Rectal smooth muscle tissue (tissue), 1 donor: ENCODE data around the gene HOTAIR.

Experiments used
- H3K27ac ChIP-seq: one replicate; pipeline ENCODE4 v1.7.0; 2013; ENCODE audit warnings: low read depth, low read length, inconsistent platforms
- H3K27me3 ChIP-seq: one replicate; pipeline ENCODE4 v1.7.0; 2013; ENCODE audit warnings: low read length; ENCODE audit not compliant: control insufficient read depth, insufficient read depth
- H3K36me3 ChIP-seq: one replicate; pipeline ENCODE4 v1.7.0; 2013; ENCODE audit warnings: low read length; ENCODE audit not compliant: control insufficient read depth, insufficient read depth
- H3K4me1 ChIP-seq: one replicate; pipeline ENCODE4 v1.7.0; 2013; ENCODE audit warnings: low read length; ENCODE audit not compliant: control insufficient read depth, insufficient read depth
- H3K4me3 ChIP-seq: one replicate; pipeline ENCODE4 v1.7.0; 2013; ENCODE audit warnings: low read length
- H3K9ac ChIP-seq: one replicate; pipeline ENCODE4 v1.7.0; 2013; ENCODE audit warnings: low read length

The HOTAIR gene

DNA sequence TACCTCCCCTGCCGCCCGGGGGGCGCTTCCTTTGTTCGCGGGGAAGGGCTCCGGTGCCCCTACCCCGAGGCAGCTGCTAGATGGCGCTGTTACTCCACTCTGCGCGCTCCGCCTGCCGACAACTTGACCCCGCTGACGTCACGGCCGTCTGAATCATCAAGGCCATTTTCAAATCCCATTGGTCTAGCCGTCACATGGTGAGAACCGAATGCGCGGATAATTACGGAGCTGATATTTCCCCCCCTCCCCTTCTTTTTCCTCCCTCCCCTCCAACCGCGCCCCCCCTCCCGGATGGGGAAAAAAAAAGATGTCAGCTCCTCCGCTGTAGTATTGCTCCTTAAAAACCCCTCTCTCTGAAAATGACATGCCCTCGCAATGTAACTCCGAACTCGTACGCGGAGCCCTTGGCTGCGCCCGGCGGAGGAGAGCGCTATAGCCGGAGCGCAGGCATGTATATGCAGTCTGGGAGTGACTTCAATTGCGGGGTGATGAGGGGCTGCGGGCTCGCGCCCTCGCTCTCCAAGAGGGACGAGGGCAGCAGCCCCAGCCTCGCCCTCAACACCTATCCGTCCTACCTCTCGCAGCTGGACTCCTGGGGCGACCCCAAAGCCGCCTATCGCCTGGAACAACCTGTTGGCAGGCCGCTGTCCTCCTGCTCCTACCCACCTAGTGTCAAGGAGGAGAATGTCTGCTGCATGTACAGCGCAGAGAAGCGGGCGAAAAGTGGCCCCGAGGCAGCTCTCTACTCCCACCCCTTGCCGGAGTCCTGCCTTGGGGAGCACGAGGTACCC, 10.3 kb upstream of the HOTAIR start, which contains the start of gene HOXC10:
TSS of gene HOXC10 (plus strand) at position 246 of the 791 bp plus-strand sequence. CDS start at position 360, 114 bp downstream.
- H3K9ac ChIP-seq = no peak within 1 kb of the TSS
- H3K27ac ChIP-seq = no peak within 1 kb of the TSS

GRCh38 chr12:53983950-53984572, 9.3 kb upstream of the HOTAIR start:
- Histone ChIP-seq H3K4me1 (peaks cover 3% of the 10 kb centered on the region), H3K4me3 (no peak overlapping the region), H3K36me3 (no peaks in the 10 kb centered on the region), H3K27me3 (peaks cover 74% of the 10 kb centered on the region), H3K27ac (no peak overlapping the region), H3K9ac (no peak overlapping the region)

More for the DNA sequence above, 10.3 kb upstream of the HOTAIR start, which contains the start of gene HOXC10:
- peaks cover 74% of the 10 kb centered on the region for H3K27me3 ChIP-seq
- no peaks in the 10 kb centered on the region for H3K36me3 ChIP-seq
- peaks cover 3% of the 10 kb centered on the region for H3K4me1 ChIP-seq
- no peak within 1 kb of the TSS for H3K4me3 ChIP-seq

DNA sequence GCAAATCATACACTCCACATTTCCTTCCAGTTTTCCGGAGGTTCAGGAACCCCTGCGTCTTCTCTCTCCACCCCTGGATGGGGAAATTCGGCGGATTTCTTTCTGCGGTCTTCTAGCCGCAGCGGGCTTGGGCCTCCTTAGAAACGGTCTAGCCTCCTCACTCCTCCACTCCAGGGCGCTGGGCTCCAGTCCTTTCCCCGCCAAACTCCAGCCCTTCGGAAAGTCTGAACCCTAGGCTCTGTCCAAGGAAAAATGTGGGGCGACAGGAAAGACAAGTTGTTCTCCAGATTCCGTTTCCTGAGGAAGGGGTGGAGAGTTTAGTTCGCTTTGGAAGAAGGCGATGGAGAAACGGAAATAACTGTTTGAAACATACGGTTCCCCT, 8.8 kb upstream of the HOTAIR start:
- Histone ChIP-seq H3K4me3 (no peak overlapping the region), H3K27ac (no peak overlapping the region), H3K36me3 (no peaks in the 10 kb centered on the region), H3K4me1 (peaks cover 3% of the 10 kb centered on the region), H3K9ac (no peak overlapping the region), H3K27me3 (peaks cover 72% of the 10 kb centered on the region)

- Histone ChIP-seq H3K4me1 (peaks cover 3% of the 10 kb centered on the region), H3K9ac (no peak overlapping the region), H3K27me3 (peaks cover 70% of the 10 kb centered on the region), H3K36me3 (no peaks in the 10 kb centered on the region), H3K4me3 (no peak overlapping the region), H3K27ac (no peak overlapping the region)
Measured at GRCh38 chr12:53982648-53983567, 8.2 kb upstream of the HOTAIR start.

DNA sequence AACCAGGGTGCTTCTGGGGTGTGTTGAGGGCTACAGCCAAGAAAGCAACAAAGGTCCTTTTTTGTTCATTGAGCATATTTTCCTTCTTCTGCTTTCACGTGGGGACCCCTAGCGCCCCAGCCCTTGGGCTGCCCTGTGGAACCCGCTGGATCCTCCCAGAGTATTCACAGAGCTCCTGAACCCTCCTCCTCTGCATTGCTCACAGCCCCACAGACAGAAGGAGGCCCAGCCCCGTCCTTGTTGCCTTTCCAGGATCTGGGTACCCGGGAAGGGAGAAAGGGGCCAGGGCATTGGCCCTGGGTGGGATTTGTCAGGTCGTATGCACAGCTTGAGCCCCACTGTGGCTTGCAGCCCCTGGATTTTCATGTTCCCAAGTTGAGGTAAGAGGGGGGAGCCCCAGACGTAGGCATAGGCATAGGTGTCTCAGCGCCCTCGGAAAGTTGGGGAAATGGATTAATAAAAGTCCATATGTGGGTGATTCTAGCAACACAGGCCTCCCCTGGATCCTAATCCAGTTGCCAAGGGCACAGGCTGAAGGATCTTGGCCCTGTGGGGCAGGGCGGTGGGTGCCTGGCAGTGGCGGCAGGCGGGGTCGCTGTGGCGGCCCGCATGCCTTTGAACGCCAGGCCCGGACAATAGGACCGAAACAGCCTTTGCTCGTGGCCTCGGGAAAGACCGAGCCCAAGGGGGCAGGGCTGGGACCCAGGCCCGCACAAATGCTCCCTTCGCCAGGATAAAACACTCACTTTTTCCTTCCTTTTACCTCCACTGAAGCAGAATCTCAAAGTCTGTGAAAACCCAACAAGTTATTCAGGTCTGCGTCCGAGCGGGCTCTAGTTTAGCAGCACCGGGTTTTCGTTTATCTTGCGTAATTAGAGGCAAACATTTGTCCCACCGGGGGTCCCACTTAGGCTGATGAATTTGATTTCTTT, 7.1 kb upstream of the HOTAIR start:
- Histone ChIP-seq H3K4me3 (no peak overlapping the region), H3K36me3 (no peaks in the 10 kb centered on the region), H3K9ac (no peak overlapping the region), H3K27ac (no peak overlapping the region), H3K27me3 (peaks cover 69% of the 10 kb centered on the region), H3K4me1 (peaks cover 3% of the 10 kb centered on the region)

DNA sequence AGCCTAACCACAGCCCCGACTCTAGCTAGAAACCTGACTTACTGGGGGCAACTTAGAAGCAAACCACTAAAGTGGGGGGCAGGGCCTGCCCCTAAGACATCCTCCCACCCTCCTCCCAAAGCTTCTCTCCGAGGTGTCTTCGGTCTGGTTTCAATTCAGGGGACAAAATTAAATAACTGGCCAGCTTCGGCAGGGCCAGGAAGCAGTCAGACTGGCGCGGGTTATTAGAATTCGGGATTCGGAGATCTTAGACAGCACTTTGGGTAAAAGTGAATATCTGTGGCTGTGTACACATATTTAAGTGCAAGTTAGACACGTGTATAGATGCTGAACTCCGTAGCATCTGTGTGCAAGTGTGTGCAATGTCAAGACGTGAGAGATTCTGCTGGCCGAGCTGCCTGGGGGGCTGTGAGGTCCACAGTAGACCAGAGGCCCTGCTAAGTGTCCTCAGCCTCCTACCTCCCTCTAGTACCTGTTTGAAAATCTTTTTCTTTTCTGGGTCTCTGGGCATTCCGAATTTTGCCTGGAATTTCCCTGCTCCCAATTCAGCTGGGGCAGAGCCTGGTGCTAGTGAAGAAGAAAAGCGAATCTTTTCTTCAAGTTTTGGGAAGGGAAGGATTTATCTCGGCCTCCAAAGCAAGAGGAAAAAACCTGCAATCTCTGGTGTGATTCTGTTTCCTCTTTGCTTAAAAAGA, 6.2 kb upstream of the HOTAIR start:
- Histone ChIP-seq H3K4me3 (no peak overlapping the region), H3K9ac (no peak overlapping the region), H3K36me3 (no peaks in the 10 kb centered on the region), H3K27ac (no peak overlapping the region), H3K27me3 (peaks cover 72% of the 10 kb centered on the region), H3K4me1 (peaks cover 3% of the 10 kb centered on the region)

GRCh38 chr12:53980104-53980801, 5.5 kb upstream of the HOTAIR start:
- H3K9ac ChIP-seq = no peak overlapping the region

DNA sequence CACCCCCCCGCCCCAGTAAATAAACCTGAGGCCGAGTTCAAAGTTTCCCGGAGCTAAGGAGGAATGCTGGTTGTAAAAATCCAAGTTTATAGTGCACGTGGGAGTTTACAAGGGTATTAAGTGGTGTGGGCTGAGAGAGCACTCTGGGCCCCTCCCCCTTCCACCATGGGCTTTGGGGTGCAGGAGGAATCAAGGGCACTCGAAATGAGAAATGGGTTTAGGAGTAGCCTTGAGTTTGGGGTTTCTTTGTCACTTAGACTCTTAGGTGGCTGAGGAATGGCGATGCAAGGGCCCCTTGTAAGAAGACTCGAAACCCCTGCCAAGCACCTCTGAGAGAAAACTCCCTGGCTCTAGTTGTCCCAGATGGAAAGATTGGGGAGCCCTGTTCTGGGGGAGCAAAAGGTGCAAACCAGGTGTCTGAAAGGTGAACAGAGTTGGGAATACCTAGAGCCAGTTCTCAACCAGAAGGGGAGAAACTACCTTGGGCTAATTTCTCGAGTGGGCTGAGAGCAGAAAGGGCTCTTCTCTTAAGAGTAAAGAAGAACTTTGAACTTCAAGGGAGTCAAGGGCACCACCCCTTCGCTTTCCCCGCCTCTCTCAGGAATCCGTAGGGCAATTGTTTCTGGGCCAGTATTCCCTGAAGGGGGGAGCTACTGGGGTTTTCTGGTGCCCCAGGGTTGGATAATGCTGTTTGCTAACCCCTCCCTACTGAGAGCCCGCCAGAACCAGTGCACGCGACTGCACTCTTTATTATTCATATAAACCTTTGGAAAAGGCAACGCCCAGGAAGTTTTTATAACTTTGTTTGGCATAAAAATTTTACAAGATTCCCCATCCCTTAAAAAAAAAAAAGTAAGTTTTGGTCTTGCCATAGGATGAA, 4.0 kb upstream of the HOTAIR start:
- H3K9ac ChIP-seq = no peak overlapping the region
- no peaks in the 10 kb centered on the region for H3K4me1 ChIP-seq
- no peak overlapping the region for H3K27ac ChIP-seq

More at GRCh38 chr12:53980104-53980801, 5.5 kb upstream of the HOTAIR start:
- Histone ChIP-seq H3K4me1 (peaks cover under 1% of the 10 kb centered on the region), H3K4me3 (no peak overlapping the region), H3K27ac (no peak overlapping the region), H3K36me3 (no peaks in the 10 kb centered on the region), H3K27me3 (peaks cover 71% of the 10 kb centered on the region)

GRCh38 chr12:53977596-53978445, 3.1 kb upstream of the HOTAIR start:
- Histone ChIP-seq H3K27me3 (peaks cover 72% of the 10 kb centered on the region), H3K9ac (no peak overlapping the region), H3K4me1 (no peaks in the 10 kb centered on the region), H3K4me3 (no peak overlapping the region), H3K36me3 (no peaks in the 10 kb centered on the region), H3K27ac (no peak overlapping the region)

More for the DNA sequence above, 4.0 kb upstream of the HOTAIR start:
- Histone ChIP-seq H3K27me3 (peaks cover 72% of the 10 kb centered on the region), H3K36me3 (no peaks in the 10 kb centered on the region), H3K4me3 (no peak overlapping the region)
